GM20000 (cell line): ENCODE data around the gene FKBP10.

Experiments used
- DNase-seq: peaks from one replicate; pipeline ENCODE4 v3.0.0; 2012; ENCODE audit warnings: low spot score
- CTCF ChIP-seq: IDR thresholded peaks from 2 replicates; pipeline ENCODE4 v1.5.1; 2012; ENCODE audit warnings: mild to moderate bottlenecking, control low read depth; ENCODE audit errors: extremely low read depth, missing control alignments

FKBP10 gene

DNA sequence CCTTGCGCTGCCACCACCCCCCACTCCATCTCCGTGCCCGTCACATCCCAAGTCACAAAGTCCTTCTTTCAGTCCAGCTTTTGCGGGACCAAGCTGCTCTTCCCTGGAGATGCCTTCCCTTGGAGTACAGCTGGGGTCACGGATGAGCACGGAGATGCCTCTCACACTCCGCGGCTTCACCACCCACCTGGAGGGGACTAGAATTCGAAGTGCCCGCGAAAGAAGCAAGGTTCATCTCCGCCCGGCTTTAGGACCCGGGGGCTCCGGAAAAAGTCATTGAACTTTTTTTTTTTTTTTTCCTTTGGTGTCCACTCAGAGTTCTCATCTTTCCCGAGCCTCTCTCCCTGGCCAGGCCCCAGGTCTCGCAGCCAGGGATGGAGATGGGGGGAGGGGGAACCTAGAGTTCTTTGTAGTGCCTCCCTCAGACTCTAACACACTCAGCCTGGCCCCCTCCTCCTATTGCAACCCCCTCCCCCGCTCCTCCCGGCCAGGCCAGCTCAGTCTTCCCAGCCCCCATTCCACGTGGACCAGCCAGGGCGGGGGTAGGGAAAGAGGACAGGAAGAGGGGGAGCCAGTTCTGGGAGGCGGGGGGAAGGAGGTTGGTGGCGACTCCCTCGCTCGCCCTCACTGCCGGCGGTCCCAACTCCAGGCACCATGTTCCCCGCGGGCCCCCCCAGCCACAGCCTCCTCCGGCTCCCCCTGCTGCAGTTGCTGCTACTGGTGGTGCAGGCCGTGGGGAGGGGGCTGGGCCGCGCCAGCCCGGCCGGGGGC lies at the start of gene FKBP10:
FKBP10 (plus strand) TSS at position 624 of the 771 bp plus-strand sequence; CDS start at position 655, 31 bp downstream.
- TF ChIP-seq CTCF, result no peak
- peak; percentile 75 for DNase-seq

GRCh38 chr17:41763327-41763726 lies 49.5 kb upstream of the FKBP10 start:
- no peak for TF ChIP-seq CTCF
- DNase-seq, result no peak

GRCh38 chr17:41766135-41766534 lies 46.7 kb upstream of the FKBP10 start:
- no peak for TF ChIP-seq CTCF
- DNase-seq, result no peak

- DNase-seq, result no peak
- no peak for TF ChIP-seq CTCF
Measured at GRCh38 chr17:41767324-41768042, 45.3 kb upstream of the FKBP10 start.

DNA sequence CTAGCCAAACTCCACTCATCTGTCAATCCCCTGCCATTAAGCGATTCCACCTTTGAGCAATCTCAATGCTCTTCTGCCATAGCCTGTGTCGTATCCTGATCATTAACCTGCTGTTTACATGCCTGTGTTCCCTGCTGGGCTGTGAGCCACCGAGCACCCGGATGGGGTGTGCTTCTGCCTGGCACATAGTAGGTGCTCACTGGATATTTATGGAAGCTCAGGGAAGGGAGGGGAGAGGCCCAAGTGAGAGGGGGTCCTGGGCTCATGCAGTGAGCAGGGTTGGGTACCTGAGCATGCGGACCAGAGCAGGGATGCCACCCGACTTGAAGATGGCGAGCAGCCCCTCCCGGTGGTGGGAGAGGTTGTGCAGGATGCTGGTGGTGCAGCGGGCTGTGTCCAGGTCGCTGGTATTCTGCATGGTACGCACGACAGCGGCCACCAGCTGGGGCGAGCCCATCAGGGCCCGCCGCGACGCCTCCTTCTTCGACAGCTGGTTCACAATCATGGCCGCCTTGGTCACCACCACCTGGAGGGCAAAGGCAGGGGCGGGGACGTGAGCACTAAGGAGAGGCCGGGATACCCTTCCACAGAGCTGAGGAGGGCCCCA lies 44.0 kb upstream of the FKBP10 start:
- no peak for TF ChIP-seq CTCF
- no peak for DNase-seq

GRCh38 chr17:41769346-41769862 lies 43.4 kb upstream of the FKBP10 start:
- TF ChIP-seq CTCF, result no peak
- DNase-seq, result no peak

DNA sequence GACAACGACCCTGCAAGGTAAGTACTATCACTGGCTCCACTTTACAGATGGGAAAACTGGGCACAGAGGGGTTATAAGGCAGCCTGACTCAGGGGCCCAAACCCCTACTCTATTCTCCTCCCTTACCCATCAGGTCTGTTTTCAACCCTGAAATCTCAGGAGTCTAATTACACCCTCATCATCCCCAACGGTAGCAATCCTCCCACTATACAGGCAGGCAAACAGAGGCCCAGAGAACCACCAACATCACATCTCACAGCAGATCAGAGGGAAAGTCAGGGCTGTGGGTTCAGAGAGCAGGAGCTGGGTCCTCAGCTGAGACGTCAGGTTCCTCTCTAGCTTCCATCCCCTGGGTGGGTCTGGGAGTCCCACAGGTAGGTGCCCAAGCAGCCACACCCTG lies 42.8 kb upstream of the FKBP10 start:
- no peak for DNase-seq
- TF ChIP-seq CTCF, result no peak
